Lower lobe of right lung (tissue), 2 donors: ENCODE results near the gene DUOXA1. TPM values are rescaled to one million over a fixed set of nuclear protein-coding genes. Genes with fewer than 3 reads are reported as not detected.

Source experiments
- ATAC-seq, 2 donors: fragments of 200-7000 bp; cut with Tn5 transposase; one replicate each; pipeline ENCODE4 v1.9.1; 2020 to 2022; ENCODE audit warnings: mild to moderate bottlenecking in 2 of 2, moderate library complexity in 2 of 2
- DNase-seq: peaks from one replicate; pipeline ENCODE4 v3.0.0-alpha.2; 2020
- H3K27ac ChIP-seq: fragments of 200-600 bp; one replicate; pipeline ENCODE4 v1.8.0; 2022
- H3K27me3 ChIP-seq: fragments of 200-600 bp; one replicate; pipeline ENCODE4 v1.8.0; 2022; ENCODE audit warnings: low read depth
- H3K36me3 ChIP-seq: fragments of 200-600 bp; one replicate; pipeline ENCODE4 v1.8.0; 2022; ENCODE audit warnings: mild to moderate bottlenecking
- H3K4me1 ChIP-seq: fragments of 200-600 bp; one replicate; pipeline ENCODE4 v1.8.0; 2022
- H3K4me3 ChIP-seq: fragments of 200-600 bp; one replicate; pipeline ENCODE4 v1.8.0; 2022; ENCODE audit warnings: mild to moderate bottlenecking
- H3K9me3 ChIP-seq: fragments of 200-600 bp; one replicate; pipeline ENCODE4 v1.8.0; 2022
- intact Hi-C: fragments of 100-400 bp; cut with DNase I; formaldehyde crosslinking; loops from one replicate; pipeline ENCODE4 v1.11.0; 2022
- total RNA-seq: library from RNA; stranded (reverse); fragmentation: NEBNext Ultra II Directional; extraction: Animal tissue kit (Norgen Biotek cat#: 25700); gene quantifications from one replicate; pipeline ENCODE4 v1.2.1, GENCODE V29; 2021
- TF ChIP-seq, protein P1 (sequence below): fragments of 200-600 bp; IDR thresholded peaks from one replicate; pipeline ENCODE4 v1.8.0; 2022; ENCODE audit warnings: antibody characterized with exemption, mild to moderate bottlenecking
- donor health status: DM: no; HTN: yes; CAD: no; lungs with severe emphysema.

The DUOXA1 gene
- total RNA-seq, 1 donor from 2014 or later: 131 TPM

DNA sequence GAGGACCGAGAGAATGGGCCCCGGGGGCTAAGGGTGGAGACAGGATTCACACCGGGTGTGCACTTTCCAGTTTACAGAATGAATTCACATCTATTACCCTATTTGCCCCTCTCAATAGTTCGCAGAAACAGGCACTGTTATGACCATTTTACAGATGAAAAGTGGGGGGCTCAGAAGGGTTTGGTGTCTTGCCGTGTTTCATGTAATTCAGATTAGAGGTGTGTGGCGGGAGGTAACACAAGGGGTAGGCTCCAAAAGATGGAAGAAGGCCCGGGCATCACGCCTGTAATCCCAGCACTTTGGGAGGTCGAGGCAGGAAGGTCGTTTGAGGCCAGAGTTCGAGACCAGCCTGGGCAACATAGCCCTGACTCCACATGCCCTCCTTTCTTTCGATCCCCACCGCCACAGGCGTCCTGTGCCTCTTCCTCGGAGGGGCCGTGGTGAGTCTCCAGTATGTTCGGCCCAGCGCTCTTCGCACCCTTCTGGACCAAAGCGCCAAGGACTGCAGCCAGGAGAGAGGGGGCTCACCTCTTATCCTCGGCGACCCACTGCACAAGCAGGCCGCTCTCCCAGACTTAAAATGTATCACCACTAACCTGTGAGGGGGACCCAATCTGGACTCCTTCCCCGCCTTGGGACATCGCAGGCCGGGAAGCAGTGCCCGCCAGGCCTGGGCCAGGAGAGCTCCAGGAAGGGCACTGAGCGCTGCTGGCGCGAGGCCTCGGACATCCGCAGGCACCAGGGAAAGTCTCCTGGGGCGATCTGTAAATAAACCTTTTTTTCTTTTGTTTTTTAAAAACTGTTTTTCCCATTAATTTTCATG is 12.2 kb downstream of the DUOXA1 start:
- peaks cover 70% of the 10 kb centered on the region for H3K27me3 ChIP-seq
- H3K4me1 ChIP-seq: peaks cover 37% of the 10 kb centered on the region
- no peak overlapping the region for H3K27ac ChIP-seq
- peaks cover 8% of the 10 kb centered on the region for H3K36me3 ChIP-seq
- H3K9me3 ChIP-seq: no peaks in the 10 kb centered on the region
- ATAC-seq: peak; percentile 11 to 16
- H3K4me3 ChIP-seq: peak overlapping the region; percentile 26
- TF ChIP-seq, protein P1, sequence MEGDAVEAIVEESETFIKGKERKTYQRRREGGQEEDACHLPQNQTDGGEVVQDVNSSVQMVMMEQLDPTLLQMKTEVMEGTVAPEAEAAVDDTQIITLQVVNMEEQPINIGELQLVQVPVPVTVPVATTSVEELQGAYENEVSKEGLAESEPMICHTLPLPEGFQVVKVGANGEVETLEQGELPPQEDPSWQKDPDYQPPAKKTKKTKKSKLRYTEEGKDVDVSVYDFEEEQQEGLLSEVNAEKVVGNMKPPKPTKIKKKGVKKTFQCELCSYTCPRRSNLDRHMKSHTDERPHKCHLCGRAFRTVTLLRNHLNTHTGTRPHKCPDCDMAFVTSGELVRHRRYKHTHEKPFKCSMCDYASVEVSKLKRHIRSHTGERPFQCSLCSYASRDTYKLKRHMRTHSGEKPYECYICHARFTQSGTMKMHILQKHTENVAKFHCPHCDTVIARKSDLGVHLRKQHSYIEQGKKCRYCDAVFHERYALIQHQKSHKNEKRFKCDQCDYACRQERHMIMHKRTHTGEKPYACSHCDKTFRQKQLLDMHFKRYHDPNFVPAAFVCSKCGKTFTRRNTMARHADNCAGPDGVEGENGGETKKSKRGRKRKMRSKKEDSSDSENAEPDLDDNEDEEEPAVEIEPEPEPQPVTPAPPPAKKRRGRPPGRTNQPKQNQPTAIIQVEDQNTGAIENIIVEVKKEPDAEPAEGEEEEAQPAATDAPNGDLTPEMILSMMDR: no peak
- intact Hi-C loops: no loop called here
- DNase-seq: no peak

DNA sequence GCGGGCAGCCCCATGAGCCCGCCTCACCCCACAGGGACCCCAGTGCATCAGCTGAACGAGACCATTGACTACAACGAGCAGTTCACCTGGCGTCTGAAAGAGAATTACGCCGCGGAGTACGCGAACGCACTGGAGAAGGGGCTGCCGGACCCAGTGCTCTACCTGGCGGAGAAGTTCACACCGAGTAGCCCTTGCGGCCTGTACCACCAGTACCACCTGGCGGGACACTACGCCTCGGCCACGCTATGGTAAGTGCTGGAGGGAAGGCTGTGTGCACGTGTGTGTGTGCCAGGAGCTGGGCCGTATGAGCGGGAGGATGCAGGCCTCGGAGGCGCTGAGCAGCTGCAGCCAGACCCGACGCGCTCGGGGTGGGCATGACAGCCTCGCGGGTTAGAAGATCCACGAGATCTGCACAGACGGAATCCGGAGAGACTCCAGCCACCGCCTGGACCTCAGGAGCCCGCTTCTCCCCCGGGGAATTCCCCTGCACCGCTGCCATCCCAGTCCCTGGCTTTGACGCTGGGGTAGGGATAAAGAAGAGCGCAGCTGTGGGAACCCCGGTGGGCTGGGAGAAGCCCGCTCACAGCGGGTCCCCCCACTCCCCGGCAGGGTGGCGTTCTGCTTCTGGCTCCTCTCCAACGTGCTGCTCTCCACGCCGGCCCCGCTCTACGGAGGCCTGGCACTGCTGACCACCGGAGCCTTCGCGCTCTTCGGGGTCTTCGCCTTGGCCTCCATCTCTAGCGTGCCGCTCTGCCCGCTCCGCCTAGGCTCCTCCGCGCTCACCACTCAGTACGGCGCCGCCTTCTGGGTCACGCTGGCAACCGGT is 13.0 kb downstream of the DUOXA1 start:
- DNase-seq (peak; percentile 44), ATAC-seq (peak in 1 of 2 donors; percentile 3)
- TF ChIP-seq, protein P1: no peak
- Histone ChIP-seq H3K27ac (no peak overlapping the region), H3K27me3 (peaks cover 78% of the 10 kb centered on the region), H3K9me3 (no peaks in the 10 kb centered on the region), H3K4me1 (peaks cover 42% of the 10 kb centered on the region), H3K36me3 (peaks cover 8% of the 10 kb centered on the region), H3K4me3 (peak overlapping the region; percentile 9)
- intact Hi-C loops: no loop called here

DNA sequence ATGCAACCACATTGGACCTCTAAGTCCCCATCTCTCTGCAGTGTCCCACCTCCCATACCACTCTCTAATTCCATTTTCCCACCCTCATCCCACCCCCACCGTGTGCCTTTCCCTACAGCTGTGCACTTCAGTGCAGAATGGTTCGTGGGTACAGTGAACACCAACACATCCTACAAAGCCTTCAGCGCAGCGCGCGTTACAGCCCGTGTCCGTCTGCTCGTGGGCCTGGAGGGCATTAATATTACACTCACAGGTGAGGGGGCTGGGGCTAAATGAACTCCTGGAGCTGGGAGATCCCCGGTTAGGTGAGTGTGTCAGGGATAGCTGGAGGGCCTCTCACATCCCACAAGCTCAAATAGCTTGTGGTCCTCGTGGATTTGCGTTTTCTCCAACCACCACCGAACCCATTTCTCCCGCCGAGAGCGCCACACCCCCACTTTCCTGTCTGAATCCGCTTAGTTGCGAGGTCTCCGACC is 13.6 kb downstream of the DUOXA1 start:
- Histone ChIP-seq H3K27me3 (peaks cover 82% of the 10 kb centered on the region), H3K36me3 (peaks cover 8% of the 10 kb centered on the region), H3K27ac (no peak overlapping the region), H3K4me1 (peaks cover 42% of the 10 kb centered on the region), H3K4me3 (no peak overlapping the region), H3K9me3 (no peaks in the 10 kb centered on the region)
- TF ChIP-seq, protein P1: no peak
- DNase-seq (no peak), ATAC-seq (no peak)
- intact Hi-C loops: no loop called here

DNA sequence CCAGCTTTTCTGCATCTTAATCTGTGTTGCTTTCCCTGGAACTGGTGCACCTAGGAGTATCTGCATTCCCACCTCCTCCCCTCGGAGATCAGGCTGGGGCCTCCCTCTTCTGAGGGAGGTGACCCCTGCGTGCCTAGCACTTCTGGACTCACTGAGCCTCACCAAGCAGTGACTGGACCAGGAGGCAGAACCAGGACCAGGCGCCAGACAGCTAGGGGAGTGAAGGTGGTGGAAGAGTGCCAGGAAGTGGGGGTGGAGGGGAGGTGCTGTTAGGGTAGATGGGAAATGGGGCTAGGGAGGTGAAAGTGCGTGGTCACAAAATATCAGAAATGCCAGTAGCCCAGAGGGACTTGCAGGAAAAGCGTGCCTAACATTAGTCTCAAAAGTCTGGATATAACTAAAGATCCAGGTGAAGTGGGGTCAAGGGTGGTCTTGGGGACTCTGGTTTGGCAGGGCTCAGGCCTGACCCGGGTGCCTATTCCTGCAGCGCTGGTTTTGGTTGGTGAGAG is 14.3 kb downstream of the DUOXA1 start:
- intact Hi-C loops: no loop called here
- TF ChIP-seq, protein P1: no peak
- H3K9me3 ChIP-seq: no peaks in the 10 kb centered on the region
- no peak overlapping the region for H3K27ac ChIP-seq
- peaks cover 42% of the 10 kb centered on the region for H3K4me1 ChIP-seq
- H3K4me3 ChIP-seq: no peak overlapping the region
- H3K36me3 ChIP-seq: peaks cover 8% of the 10 kb centered on the region
- no peak for DNase-seq
- peaks cover 80% of the 10 kb centered on the region for H3K27me3 ChIP-seq
- no peak for ATAC-seq

DNA sequence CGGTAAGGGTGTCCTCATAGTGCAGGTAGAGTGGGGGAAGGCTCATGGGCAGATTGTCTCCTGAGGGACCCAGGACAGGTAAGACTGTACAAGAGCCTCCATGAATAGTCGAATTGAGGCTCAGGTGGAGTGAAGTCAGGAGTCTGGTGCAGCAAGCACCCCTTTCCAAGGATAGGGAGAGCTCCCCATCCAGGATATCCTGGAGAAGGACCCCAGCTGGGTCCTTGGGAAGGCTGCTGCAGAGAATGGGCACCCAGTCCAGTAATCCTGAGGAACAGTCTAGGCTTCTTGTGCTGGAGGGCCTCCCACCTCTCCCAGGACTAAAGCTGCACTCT is 15.0 kb downstream of the DUOXA1 start:
- Histone ChIP-seq H3K27me3 (peaks cover 80% of the 10 kb centered on the region), H3K4me1 (peaks cover 42% of the 10 kb centered on the region), H3K9me3 (no peaks in the 10 kb centered on the region), H3K27ac (no peak overlapping the region), H3K36me3 (peaks cover 8% of the 10 kb centered on the region), H3K4me3 (no peak overlapping the region)
- TF ChIP-seq, protein P1: no peak
- intact Hi-C loops: no loop called here
- no peak for DNase-seq
- no peak for ATAC-seq
